Head of caudate nucleus (tissue), 42 donors: ENCODE results near the gene IL18BP.

Source experiments
- DNase-seq, 42 donors: peaks; one replicate each; pipeline versions ENCODE4 v3.0.0 to v3.0.0-alpha.2; 2020 to 2021; ENCODE audit warnings: mixed read lengths in 7 of 42
- intact Hi-C: fragments of 100-400 bp; cut with DNase I; formaldehyde crosslinking; loops from one replicate; pipeline ENCODE4 v1.15.0; 2022

The IL18BP gene

GRCh38 chr11:72007587-72007986, 8.9 kb downstream of the IL18BP start:
- intact Hi-C loops = no loop called here
- DNase-seq = no peak

- no peak for DNase-seq
- intact Hi-C loops = no loop called here
Measured at GRCh38 chr11:72008728-72009127, 10.0 kb downstream of the IL18BP start.

- DNase-seq = no peak
- intact Hi-C loops = no loop called here
Measured at GRCh38 chr11:72009156-72009555, 10.4 kb downstream of the IL18BP start.

GRCh38 chr11:72010529-72011233, 12.0 kb downstream of the IL18BP start:
- intact Hi-C loops = no loop called here
- peak in 15 of 42 donors; percentile 15 to 69 (median 54) for DNase-seq

GRCh38 chr11:72012091-72012630, 13.5 kb downstream of the IL18BP start:
- intact Hi-C loops = no loop called here

GRCh38 chr11:72012897-72013721, 14.4 kb downstream of the IL18BP start:
- DNase-seq = peak in 41 of 42 donors; percentile 21 to 85 (median 61)

More at GRCh38 chr11:72012091-72012630, 13.5 kb downstream of the IL18BP start:
- no peak for DNase-seq

GRCh38 chr11:72013765-72014711, 15.3 kb downstream of the IL18BP start:
- no peak for DNase-seq

More at GRCh38 chr11:72012897-72013721, 14.4 kb downstream of the IL18BP start:
- intact Hi-C loops = no loop called here

GRCh38 chr11:72014761-72015320, 16.1 kb downstream of the IL18BP start:
- intact Hi-C loops = no loop called here

More at GRCh38 chr11:72013765-72014711, 15.3 kb downstream of the IL18BP start:
- intact Hi-C loops = no loop called here

GRCh38 chr11:72015511-72016061, 16.9 kb downstream of the IL18BP start:
- peak in 19 of 42 donors; percentile 25 to 68 (median 51) for DNase-seq
- intact Hi-C loops = no loop called here

More at GRCh38 chr11:72014761-72015320, 16.1 kb downstream of the IL18BP start:
- DNase-seq = no peak

GRCh38 chr11:72018171-72018570, 19.5 kb downstream of the IL18BP start:
- intact Hi-C loops = no loop called here
- peak in 2 of 42 donors; percentile 2 to 19 for DNase-seq

- DNase-seq = no peak
- intact Hi-C loops = no loop called here
Measured at GRCh38 chr11:72023335-72023734, 24.6 kb downstream of the IL18BP start.

- intact Hi-C loops = no loop called here
Measured at GRCh38 chr11:72024069-72024754, 25.5 kb downstream of the IL18BP start.

GRCh38 chr11:72026090-72026489, 27.4 kb downstream of the IL18BP start:
- no peak for DNase-seq
- intact Hi-C loops = loop anchor here (5.0 kb wide), 1 partner anchor 66 kb away; no protein-coding TSS in a partner anchor

More at GRCh38 chr11:72024069-72024754, 25.5 kb downstream of the IL18BP start:
- DNase-seq = no peak

- no peak for DNase-seq
- intact Hi-C loops = no loop called here
Measured at GRCh38 chr11:72030472-72031045, 31.9 kb downstream of the IL18BP start.

- intact Hi-C loops = no loop called here
- no peak for DNase-seq
Measured at GRCh38 chr11:72036687-72037086, 38.0 kb downstream of the IL18BP start.

GRCh38 chr11:72037554-72038311, 39.0 kb downstream of the IL18BP start:
- intact Hi-C loops = no loop called here
- no peak for DNase-seq
